ENCODE data around the gene SEPTIN12. TPM values are rescaled to one million over a fixed set of nuclear protein-coding genes. Genes with fewer than 3 reads are reported as not detected.
A peak's percentile ranks its signal among the peaks of the same experiment; 100 is the strongest.

Gene SEPTIN12
- total and polyA plus RNA-seq, 4 experiments from 2014 or later, result not detected

GRCh38 chr16:4775005-4775404 lies 13.1 kb downstream of the SEPTIN12 start:
- Mint-ChIP-seq H3K4me1 (peaks cover 0 to 1% (median 0%) of the 10 kb centered on the region in 4 donors), H3K27ac (no peak overlapping the region), H3K36me3 (no peaks in the 10 kb centered on the region), H3K27me3 (no peaks in the 10 kb centered on the region), H3K4me3 (no peak overlapping the region), H3K9me3 (no peaks in the 10 kb centered on the region)
- H3K36me3 ChIP-seq (ENCODE audit: insufficient read depth, low read length), result no peaks in the 10 kb centered on the region
- H3K4me1 ChIP-seq (ENCODE audit: insufficient read depth, low read length), result no peaks in the 10 kb centered on the region
- H3K27me3 ChIP-seq (ENCODE audit: insufficient read depth, low read length), result no peaks in the 10 kb centered on the region
- no peaks in the 10 kb centered on the region for H3K9me3 ChIP-seq (ENCODE audit: control insufficient read depth in 1 of 2, low read length in 2 of 2)
- H3K27ac ChIP-seq (ENCODE audit: low read depth, low read length), result no peak overlapping the region
- no peak overlapping the region for H3K4me3 ChIP-seq (ENCODE audit: low read length in 2 of 2)
- CTCF ChIA-PET (ENCODE audit: partially characterized antibody), result no interaction called here
- POLR2A ChIA-PET (ENCODE audit: partially characterized antibody), result no interaction called here
- intact Hi-C loops (cut with micrococcal nuclease), result no loop called here
- DNase-seq, result no peak

GRCh38 chr16:4772351-4772750 lies 15.8 kb downstream of the SEPTIN12 start:
- H3K4me1 ChIP-seq (ENCODE audit: insufficient read depth, low read length), result peaks cover 15% of the 10 kb centered on the region

GRCh38 chr16:4771646-4772045 lies 16.5 kb downstream of the SEPTIN12 start:
- CTCF ChIA-PET (ENCODE audit: partially characterized antibody), result no interaction called here
- peaks cover 0 to 2% (median 0%) of the 10 kb centered on the region in 8 donors for H3K9me3 Mint-ChIP-seq

More at GRCh38 chr16:4772351-4772750, 15.8 kb downstream of the SEPTIN12 start:
- Histone ChIP-seq H3K27ac (ENCODE audit: low read depth, low read length) (no peak overlapping the region), H3K9me3 (ENCODE audit: control insufficient read depth in 1 of 2, low read length in 2 of 2) (no peaks in the 10 kb centered on the region), H3K36me3 (ENCODE audit: insufficient read depth, low read length) (no peaks in the 10 kb centered on the region), H3K27me3 (ENCODE audit: insufficient read depth, low read length) (no peaks in the 10 kb centered on the region), H3K4me3 (ENCODE audit: low read length in 2 of 2) (no peak overlapping the region)
- peaks cover 9 to 26% (median 16%) of the 10 kb centered on the region in 4 donors for H3K4me1 Mint-ChIP-seq
- intact Hi-C loops (cut with micrococcal nuclease), result no loop called here
- CTCF ChIA-PET (ENCODE audit: partially characterized antibody), result no interaction called here
- no peak for DNase-seq
- peaks cover 0 to 3% of the 10 kb centered on the region in 2 donors for H3K36me3 Mint-ChIP-seq
- H3K27ac Mint-ChIP-seq, result no peak overlapping the region
- POLR2A ChIA-PET (ENCODE audit: partially characterized antibody), result interaction anchor here (0.6 kb wide), 1 partner anchor 33 kb away, joined by 3 read pairs; no protein-coding TSS in a partner anchor
- H3K4me3 Mint-ChIP-seq, result no peak overlapping the region
- no peaks in the 10 kb centered on the region for H3K27me3 Mint-ChIP-seq
- H3K9me3 Mint-ChIP-seq, result peaks cover 0 to 2% (median 0%) of the 10 kb centered on the region in 8 donors

GRCh38 chr16:4769306-4769638 lies 18.9 kb downstream of the SEPTIN12 start:
- Histone ChIP-seq H3K4me3 (ENCODE audit: low read length in 2 of 2) (peak overlapping the region in 1 of 2 donors; percentile 85), H3K9me3 (ENCODE audit: control insufficient read depth in 1 of 2, low read length in 2 of 2) (no peaks in the 10 kb centered on the region), H3K27me3 (ENCODE audit: insufficient read depth, low read length) (no peaks in the 10 kb centered on the region), H3K36me3 (ENCODE audit: insufficient read depth, low read length) (no peaks in the 10 kb centered on the region), H3K27ac (ENCODE audit: low read depth, low read length) (peak overlapping the region; percentile 59), H3K4me1 (ENCODE audit: insufficient read depth, low read length) (peaks cover 32% of the 10 kb centered on the region)
- H3K27ac Mint-ChIP-seq, result peak overlapping the region; percentile 67 to 98 (median 96)
- H3K36me3 Mint-ChIP-seq, result peaks cover 0 to 13% of the 10 kb centered on the region in 2 donors
- POLR2A ChIA-PET (ENCODE audit: partially characterized antibody), result interaction anchor here (0.6 to 5.0 kb wide), 11 partner anchors 8 to 496 kb away, joined by 3 to 72 read pairs (median 6); partner anchors contain the start of genes ANKS3, CORO7, DNAAF8 and NUDT16L1
- peak overlapping the region; percentile 56 to 94 (median 92) for H3K4me3 Mint-ChIP-seq
- H3K4me1 Mint-ChIP-seq, result peaks cover 17 to 46% (median 32%) of the 10 kb centered on the region in 4 donors
- intact Hi-C loops (cut with micrococcal nuclease), result no loop called here
- no peak for DNase-seq
- CTCF ChIA-PET (ENCODE audit: partially characterized antibody), result no interaction called here
- no peaks in the 10 kb centered on the region for H3K27me3 Mint-ChIP-seq
- peaks cover 0 to 2% (median 0%) of the 10 kb centered on the region in 8 donors for H3K9me3 Mint-ChIP-seq

More at GRCh38 chr16:4771646-4772045, 16.5 kb downstream of the SEPTIN12 start:
- Mint-ChIP-seq H3K27ac (peak overlapping the region in 1 of 7 donors; percentile 21), H3K4me1 (peaks cover 10 to 31% (median 19%) of the 10 kb centered on the region in 4 donors), H3K36me3 (peaks cover 0 to 3% of the 10 kb centered on the region in 2 donors), H3K27me3 (no peaks in the 10 kb centered on the region), H3K4me3 (no peak overlapping the region)
- H3K4me3 ChIP-seq (ENCODE audit: low read length in 2 of 2), result no peak overlapping the region
- intact Hi-C loops (cut with micrococcal nuclease), result no loop called here
- H3K36me3 ChIP-seq (ENCODE audit: insufficient read depth, low read length), result no peaks in the 10 kb centered on the region
- H3K9me3 ChIP-seq (ENCODE audit: control insufficient read depth in 1 of 2, low read length in 2 of 2), result no peaks in the 10 kb centered on the region
- no peak overlapping the region for H3K27ac ChIP-seq (ENCODE audit: low read depth, low read length)
- H3K27me3 ChIP-seq (ENCODE audit: insufficient read depth, low read length), result no peaks in the 10 kb centered on the region
- no peak for DNase-seq
- peaks cover 17% of the 10 kb centered on the region for H3K4me1 ChIP-seq (ENCODE audit: insufficient read depth, low read length)
- POLR2A ChIA-PET (ENCODE audit: partially characterized antibody), result no interaction called here

GRCh38 chr16:4768549-4769305 lies 19.4 kb downstream of the SEPTIN12 start:
- peak; percentile 71 to 78 (median 76) for DNase-seq
- Mint-ChIP-seq H3K4me3 (peak overlapping the region; percentile 92 to 94 (median 94)), H3K27ac (peak overlapping the region; percentile 92 to 98 (median 96)), H3K9me3 (peaks cover 0 to 2% (median 0%) of the 10 kb centered on the region in 8 donors), H3K4me1 (peaks cover 16 to 46% (median 35%) of the 10 kb centered on the region in 4 donors), H3K27me3 (no peaks in the 10 kb centered on the region), H3K36me3 (peaks cover 0 to 15% of the 10 kb centered on the region in 2 donors)
- ChIA-PET CTCF (ENCODE audit: partially characterized antibody) (interaction anchor here (1.0 kb wide), 1 partner anchor 118 kb away, joined by 3 read pairs; no protein-coding TSS in a partner anchor), POLR2A (ENCODE audit: partially characterized antibody) (interaction anchor here (0.6 to 5.0 kb wide), 15 partner anchors 9 to 461 kb away, joined by 3 to 72 read pairs (median 5); partner anchors contain the start of genes ANKS3, CORO7, DNAAF8 and GLYR1)
- intact Hi-C loops (cut with micrococcal nuclease), result loop anchor here (1.0 kb wide), 2 partner anchors 35 to 79 kb away; partner anchors contain the start of genes GLYR1 and UBN1
- Histone ChIP-seq H3K4me1 (ENCODE audit: insufficient read depth, low read length) (peaks cover 32% of the 10 kb centered on the region), H3K27me3 (ENCODE audit: insufficient read depth, low read length) (no peaks in the 10 kb centered on the region), H3K36me3 (ENCODE audit: insufficient read depth, low read length) (peaks cover 3% of the 10 kb centered on the region), H3K4me3 (ENCODE audit: low read length in 2 of 2) (peak overlapping the region; percentile 85 to 96), H3K9me3 (ENCODE audit: control insufficient read depth in 1 of 2, low read length in 2 of 2) (no peaks in the 10 kb centered on the region), H3K27ac (ENCODE audit: low read depth, low read length) (peak overlapping the region; percentile 59)

GRCh38 chr16:4767872-4768548 lies 20.1 kb downstream of the SEPTIN12 start:
- peaks cover 0 to 2% (median 0%) of the 10 kb centered on the region in 8 donors for H3K9me3 Mint-ChIP-seq
- CTCF ChIA-PET (ENCODE audit: partially characterized antibody), result interaction anchor here (1.0 kb wide), 1 partner anchor 118 kb away, joined by 3 read pairs; no protein-coding TSS in a partner anchor
- H3K27me3 ChIP-seq (ENCODE audit: insufficient read depth, low read length), result no peaks in the 10 kb centered on the region
- peaks cover 8% of the 10 kb centered on the region for H3K36me3 ChIP-seq (ENCODE audit: insufficient read depth, low read length)
- peaks cover 16 to 47% (median 35%) of the 10 kb centered on the region in 4 donors for H3K4me1 Mint-ChIP-seq
- DNase-seq, result peak in 1 of 5 donors; percentile 8
- peak overlapping the region; percentile 92 to 98 (median 96) for H3K27ac Mint-ChIP-seq
- H3K4me3 ChIP-seq (ENCODE audit: low read length in 2 of 2), result peak overlapping the region; percentile 85 to 96
- POLR2A ChIA-PET (ENCODE audit: partially characterized antibody), result interaction anchor here (0.7 to 5.0 kb wide), 14 partner anchors 10 to 460 kb away, joined by 3 to 72 read pairs (median 6); partner anchors contain the start of genes ANKS3, CORO7, DNAAF8 and GLYR1
- no peaks in the 10 kb centered on the region for H3K9me3 ChIP-seq (ENCODE audit: control insufficient read depth in 1 of 2, low read length in 2 of 2)
- peaks cover 32% of the 10 kb centered on the region for H3K4me1 ChIP-seq (ENCODE audit: insufficient read depth, low read length)
- H3K27ac ChIP-seq (ENCODE audit: low read depth, low read length), result peak overlapping the region; percentile 59
- H3K27me3 Mint-ChIP-seq, result no peaks in the 10 kb centered on the region
- intact Hi-C loops (cut with micrococcal nuclease), result loop anchor here (1.0 to 2.0 kb wide), 5 partner anchors 34 to 152 kb away; partner anchors contain the start of genes ANKS3, DNAAF8, GLYR1 and MGRN1
- peak overlapping the region; percentile 92 to 94 (median 94) for H3K4me3 Mint-ChIP-seq
- peaks cover 0 to 20% of the 10 kb centered on the region in 2 donors for H3K36me3 Mint-ChIP-seq
